GM12801 (cell line): ENCODE results near the gene TNFRSF8.

Experiments
- TF ChIP-seq, protein P1 (sequence below): IDR thresholded peaks from one replicate; pipeline ENCODE4 v1.5.1; 2011; ENCODE audit warnings: control low read depth; ENCODE audit not compliant: insufficient read length; ENCODE audit errors: extremely low read depth

TNFRSF8 gene

DNA sequence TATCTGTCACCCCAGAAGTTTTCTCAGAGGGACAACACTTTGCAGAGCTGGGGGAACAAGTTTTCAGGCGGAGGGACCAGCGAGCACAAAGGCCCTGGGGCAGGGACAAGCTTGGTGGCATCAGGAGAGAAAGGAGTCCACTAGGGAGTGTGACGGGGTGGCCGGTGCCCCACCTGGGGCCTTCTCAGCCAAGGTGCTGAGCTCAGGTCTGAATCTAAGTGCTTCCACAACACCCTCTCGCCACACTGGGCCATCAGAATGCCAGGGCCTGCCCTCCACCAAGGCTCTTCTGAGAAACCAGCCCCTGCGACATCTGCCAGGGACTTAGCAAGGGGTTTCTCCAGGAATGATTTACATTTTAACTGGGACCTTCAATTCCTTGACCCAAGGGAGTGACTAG is 7.8 kb upstream of the TNFRSF8 start:
- TF ChIP-seq, protein P1, sequence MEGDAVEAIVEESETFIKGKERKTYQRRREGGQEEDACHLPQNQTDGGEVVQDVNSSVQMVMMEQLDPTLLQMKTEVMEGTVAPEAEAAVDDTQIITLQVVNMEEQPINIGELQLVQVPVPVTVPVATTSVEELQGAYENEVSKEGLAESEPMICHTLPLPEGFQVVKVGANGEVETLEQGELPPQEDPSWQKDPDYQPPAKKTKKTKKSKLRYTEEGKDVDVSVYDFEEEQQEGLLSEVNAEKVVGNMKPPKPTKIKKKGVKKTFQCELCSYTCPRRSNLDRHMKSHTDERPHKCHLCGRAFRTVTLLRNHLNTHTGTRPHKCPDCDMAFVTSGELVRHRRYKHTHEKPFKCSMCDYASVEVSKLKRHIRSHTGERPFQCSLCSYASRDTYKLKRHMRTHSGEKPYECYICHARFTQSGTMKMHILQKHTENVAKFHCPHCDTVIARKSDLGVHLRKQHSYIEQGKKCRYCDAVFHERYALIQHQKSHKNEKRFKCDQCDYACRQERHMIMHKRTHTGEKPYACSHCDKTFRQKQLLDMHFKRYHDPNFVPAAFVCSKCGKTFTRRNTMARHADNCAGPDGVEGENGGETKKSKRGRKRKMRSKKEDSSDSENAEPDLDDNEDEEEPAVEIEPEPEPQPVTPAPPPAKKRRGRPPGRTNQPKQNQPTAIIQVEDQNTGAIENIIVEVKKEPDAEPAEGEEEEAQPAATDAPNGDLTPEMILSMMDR: no peak

DNA sequence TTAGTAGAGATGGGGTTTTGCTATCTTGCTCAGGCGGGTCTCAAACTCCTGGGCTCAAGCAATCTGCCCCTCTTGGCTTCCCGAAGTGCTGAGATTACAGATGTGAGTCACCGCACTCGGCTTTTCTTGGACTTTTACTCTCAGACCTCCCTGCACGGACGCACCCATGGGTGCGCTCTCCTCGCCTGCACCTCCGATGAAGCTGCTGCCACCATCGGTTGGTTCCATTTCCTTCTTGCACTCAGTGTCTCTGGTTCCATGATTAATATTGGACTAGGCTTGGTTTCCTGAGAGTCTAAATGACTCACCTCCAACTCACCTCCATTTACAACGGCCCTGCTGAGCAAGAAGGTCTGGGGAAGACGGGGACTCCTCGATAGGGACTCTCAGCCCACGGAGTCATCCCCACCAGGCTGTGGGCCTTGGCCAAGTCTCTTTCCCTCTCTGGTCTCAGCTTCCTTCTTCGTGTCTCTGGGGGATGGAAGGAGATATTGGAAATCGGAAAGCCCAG is 6.7 kb upstream of the TNFRSF8 start:
- TF ChIP-seq, protein P1: no peak

DNA sequence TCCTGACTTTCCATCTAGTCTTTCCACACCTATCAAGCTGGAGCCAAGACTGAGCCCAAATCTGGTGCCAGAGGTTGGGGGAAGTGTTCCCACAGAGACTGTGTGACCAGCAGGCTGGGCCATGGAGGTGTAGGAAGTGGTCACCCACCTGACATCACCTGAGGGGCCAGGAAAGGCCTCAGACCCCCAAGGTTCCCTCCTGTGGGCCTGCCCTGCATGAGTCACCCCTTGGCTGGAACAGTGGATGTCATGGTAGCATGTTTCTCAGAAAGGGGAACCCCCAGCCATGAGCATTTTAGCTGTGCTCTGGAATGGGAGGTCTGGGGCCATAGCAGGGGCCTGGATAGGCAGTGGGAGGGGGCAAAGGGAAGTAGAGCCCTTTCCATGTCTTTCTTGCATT is 5.7 kb upstream of the TNFRSF8 start:
- TF ChIP-seq, protein P1: no peak

DNA sequence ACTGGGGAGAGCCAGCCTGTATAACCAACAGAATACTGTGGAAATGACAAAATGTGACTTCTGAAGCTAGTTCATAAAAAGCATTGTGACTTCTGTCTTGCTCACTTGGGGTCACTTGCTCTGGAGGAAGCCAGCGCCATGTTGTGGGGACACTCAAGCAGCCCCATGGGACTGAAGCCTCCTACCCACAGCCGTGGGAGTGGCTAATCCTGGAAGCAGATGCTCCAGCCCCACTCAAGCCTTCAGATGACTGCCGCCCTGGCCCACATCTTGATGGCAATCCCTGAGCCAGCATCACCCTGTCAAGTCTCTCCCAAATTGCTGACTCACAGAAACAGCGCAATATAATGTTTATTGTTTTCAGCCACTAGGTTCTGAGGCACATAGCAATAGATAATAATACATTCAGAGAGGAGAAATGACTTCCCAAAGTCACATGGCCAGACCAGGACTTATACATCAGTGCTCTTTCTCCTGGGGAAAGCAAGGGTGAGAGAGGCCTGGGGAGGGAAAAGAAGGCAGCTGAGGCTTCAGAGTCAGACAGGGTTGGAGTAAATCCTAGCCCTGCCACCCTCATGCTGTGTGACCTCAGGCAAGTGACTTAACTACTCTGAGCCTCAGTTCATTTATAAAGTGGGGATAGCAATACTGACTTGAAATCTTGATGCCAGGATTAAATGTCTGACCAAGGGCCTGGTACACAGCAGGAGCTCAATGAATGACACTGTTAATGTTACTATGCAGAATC is 5.0 kb upstream of the TNFRSF8 start:
- TF ChIP-seq, protein P1: no peak

DNA sequence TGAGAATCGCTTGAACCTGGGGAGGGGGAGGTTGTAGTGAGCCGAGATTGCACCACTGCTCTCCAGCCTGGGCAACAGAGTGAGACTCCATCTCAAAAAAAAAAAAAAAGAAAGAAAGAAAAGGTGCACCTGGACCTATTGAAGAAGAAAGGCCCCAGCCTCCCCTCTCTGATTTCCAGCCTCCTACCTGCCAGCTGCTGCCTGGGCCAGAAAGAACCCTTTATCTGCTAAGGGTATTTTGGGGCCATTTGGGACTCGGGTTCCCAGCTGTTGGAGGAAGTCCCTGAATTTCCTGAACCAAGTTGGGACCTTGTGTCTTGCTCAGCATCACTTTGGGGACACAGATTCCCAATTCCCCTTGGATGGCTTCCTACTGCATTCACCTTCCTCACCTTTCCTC is 3.9 kb upstream of the TNFRSF8 start:
- TF ChIP-seq, protein P1: no peak

DNA sequence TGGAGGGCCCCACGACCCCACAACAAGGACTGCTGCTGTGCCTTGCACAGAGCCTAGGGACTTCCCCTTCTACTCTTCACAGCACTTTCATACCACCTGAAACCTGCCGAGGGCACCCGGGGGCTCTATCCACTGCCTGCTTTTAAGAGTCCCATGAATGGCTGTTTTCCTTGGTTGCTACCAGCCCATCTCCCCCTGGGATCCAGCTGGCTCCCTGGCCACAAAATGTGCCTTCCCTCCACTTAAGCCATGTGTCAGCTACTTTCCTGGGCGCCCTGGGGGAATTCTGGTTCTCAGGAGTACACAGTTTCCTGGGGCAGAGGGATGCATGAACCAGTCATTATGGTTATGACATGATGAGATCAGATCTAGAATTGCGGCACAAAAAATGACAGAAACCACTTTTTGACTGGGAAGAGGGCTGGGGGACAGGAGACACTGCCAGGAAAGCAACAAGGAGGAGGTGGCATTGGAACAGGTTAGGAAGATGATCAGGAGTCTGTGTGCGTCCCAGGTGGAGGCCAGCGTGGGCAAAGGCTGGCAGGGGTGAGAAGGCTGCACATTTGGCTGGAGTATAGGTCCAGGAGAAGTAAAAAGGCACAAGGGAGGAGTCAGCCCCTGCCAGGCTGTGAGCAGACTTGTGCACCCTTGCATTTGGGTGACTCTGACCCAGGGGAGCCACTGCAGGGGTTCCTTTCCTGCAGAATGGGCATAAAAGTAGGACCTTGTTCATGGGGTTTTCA is 3.2 kb upstream of the TNFRSF8 start:
- TF ChIP-seq, protein P1: no peak

DNA sequence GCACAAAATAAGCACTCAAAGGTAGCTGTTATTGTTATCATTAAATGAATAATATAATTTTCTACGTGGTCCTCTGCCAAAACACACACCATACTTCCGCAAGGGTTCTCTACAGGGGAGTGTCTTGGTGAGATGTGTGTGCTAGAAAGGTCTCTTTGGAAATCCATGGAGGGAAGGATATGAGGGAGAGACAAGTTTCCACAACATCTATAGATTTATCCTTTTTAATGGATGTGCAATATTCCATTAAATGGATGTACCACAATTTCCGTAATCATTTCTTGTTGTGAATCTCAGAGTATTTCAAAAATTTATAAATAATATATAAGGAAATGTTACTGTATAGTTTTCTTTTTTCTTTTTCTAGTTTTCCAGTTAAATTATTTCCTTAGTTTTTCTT is 2.6 kb upstream of the TNFRSF8 start:
- TF ChIP-seq, protein P1: no peak
